HuH-7 (cell line): ENCODE data around the gene INO80.
"Not testable (repeated sequence)": the region's sequence is repeated elsewhere in the genome, so short reads cannot be mapped to it uniquely, and the experiment has no call there.

Experiments
- DNase-seq: peaks from one replicate; pipeline ENCODE4 v3.0.0; 2011; ENCODE audit warnings: low spot score

Gene INO80

DNA sequence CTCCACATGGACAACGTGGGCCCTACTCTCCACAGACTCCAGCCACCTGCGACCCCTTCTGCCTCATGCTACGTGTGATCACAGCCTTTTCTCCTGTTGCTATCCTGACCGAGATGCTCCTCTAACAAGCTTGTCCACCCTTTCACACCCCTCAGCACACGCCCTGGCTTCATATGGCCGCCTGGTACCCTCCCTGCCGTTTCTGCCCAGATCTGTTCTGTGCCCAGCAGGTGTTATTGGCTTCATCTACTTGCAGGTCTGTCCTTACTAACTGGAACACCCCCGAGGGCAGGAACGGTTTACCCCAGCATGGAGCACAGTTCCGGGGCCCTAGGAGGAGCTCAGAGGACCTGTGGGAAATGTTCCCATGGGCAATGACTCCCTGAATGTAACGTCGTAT is 152.9 kb downstream of the INO80 start:
- DNase-seq, result no peak

DNA sequence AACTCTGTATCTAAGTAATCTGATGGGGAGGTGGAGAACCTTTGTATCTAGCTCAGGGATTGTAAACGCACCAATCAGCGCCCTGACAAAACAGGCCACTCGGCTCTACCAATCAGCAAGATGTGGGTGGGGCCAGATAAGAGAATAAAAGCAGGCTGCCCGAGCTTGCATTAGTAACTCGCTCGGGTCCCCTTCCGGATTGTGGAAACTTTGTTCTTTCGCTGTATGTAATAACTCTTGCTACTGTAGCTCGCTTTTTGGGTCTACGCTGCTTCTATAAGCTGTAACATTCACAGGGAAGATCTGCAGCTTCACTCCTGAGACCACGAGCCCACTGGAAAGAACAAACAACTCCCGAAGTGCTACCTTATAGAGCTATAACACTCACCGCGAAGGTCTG is 153.8 kb downstream of the INO80 start:
- DNase-seq, result not testable (repeated sequence)

DNA sequence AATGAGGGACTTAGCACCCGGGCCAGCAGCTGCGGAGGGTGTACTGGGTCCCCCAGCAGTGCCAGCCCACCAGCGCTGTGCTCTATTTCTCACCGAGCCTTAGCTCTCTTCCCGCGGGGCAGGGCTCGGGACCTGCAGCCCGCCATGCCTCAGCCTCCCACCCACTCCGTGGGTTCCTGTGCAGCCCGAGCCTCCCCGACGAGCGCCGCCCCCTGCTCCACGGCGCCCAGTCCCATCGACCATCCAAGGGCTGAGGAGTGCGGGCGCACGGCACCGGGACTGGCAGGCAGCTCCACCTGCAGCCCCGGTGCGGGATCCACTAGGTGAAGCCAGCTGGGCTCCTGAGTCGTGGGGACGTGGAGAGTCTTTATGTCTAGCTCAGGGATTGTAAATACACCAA is 154.3 kb downstream of the INO80 start:
- not testable (repeated sequence) for DNase-seq

DNA sequence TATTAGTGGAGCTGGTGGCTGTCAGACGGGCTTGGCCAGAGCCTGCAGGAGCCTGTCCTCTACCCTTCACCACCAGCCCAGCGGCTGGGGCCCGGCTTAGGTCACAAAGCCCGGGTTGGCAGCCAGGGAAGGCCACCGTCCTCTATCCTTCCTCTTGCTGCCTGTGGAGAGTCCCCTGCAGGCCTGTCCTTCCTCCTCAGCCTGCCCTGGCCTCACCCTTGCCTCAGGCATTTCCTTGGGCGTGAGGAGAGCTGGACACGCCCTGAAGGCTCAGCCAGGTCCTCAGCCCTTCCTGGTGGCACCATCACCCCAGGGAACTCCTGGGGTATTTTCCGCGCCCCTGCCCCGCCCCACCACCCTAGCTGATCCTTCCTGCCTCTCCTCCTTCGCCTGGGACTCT is 155.2 kb downstream of the INO80 start:
- DNase-seq, result no peak

DNA sequence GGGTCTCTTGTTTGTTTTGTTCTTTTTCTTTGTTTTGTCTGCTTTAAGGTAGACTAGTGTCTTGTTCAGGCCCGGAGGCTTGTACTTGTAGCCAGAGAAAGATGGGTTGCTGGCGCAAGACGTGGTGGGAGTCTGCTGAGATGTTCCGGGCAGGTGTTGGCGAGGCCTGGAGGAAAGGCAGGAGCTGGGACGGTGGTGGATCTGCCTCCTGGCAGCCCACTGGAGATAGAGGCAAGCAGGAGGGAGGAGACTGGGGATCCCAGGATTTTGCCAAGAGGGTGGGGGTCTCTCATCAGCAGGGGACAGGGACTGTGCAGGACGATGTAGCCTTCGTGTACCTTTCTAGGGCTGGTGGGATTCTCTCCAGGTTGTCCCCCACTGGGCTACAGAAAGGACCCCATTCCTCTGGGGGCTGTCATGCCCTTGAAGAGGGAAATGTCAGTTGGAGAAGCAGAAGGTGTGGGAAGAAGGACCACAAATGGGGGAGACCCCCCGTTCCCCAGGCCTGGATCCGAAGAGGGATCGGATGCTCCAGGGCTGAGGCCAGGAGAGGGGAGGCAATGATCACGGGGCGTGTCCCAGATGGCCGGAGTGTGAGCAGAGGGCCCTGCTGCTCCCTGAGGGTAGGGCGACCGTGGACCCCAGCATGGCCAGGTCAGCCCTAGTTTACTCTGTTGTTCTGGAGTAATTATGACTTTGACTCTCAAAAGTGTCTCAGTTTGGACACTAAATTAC is 155.8 kb downstream of the INO80 start:
- no peak for DNase-seq

DNA sequence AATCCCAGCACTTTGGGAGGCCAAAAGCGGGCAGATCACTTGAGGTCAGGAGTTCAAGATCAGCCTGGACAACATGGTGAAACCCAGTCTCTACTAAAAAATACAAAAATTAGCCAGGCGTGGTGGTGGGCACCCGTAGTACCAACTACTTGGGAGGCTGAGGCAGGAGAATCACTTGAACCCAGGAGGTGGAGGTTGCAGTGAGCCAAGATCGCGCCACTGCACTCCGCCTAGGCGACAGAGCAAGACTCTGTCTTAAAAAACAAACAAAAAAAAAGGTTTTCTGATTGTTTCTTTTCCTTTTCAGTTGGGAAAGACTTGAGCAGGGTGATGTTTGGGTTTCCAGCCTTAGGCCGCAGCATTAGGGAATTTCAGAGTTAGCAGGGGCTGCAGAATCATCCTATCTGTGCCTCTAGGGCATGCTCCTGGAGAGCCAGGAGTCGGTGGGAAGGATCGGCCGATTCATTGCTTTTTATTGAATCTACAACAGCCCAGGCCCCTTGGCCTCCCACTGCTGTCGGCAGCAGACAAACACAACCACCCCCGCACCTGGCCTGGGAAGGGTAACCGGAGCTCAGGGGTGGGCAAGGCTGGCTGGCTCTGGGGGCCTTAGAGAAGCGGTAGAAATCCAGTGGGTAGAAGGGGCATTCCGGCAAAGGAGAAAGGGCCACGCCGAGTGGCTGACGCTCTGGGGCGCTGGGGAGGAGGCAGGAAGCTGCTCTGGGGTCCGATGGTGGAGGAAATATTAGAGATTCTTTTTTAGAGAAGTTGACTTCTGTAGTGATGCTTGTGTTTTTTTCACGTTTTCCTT is 156.5 kb downstream of the INO80 start:
- no peak for DNase-seq

DNA sequence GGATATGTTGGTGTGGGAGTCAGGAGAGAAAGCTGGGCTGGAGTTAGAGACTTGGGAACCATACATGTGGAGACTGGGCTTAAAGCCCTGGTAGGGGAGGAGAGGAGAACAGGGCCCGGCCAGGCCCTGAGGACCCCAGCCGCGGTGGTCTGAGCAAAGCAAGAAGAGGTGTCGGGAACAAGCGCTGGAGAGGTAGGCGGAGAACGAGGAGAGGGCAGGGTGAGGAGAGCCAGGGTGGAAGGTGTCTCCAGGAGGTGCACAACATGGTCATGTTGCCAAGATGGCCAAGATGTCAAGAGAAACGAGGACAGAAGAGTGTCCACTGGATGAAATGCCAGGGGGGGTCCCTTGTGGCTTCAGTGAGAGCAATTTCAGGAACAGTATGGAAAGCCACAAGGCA is 157.4 kb downstream of the INO80 start:
- DNase-seq, result no peak

DNA sequence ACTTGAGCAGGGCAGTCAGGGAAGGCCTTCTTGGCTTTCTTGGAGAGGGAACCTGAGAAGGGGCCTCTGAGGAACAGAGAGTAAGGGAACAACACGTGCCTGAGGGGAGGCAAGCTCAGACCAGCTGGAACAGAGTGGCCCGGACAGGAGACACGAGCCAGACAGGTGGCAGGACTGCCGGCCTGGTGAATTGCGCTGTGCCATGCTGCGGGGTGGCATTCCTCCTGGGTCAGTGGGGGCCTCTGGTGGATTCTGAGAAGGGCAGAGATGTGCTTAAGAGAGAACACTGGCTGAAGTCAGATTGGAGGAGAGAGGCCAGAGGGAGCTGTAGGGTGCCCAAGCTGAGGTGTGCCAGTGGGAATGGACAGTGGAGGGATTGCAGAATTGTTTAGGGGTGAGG is 157.9 kb downstream of the INO80 start:
- DNase-seq, result no peak

DNA sequence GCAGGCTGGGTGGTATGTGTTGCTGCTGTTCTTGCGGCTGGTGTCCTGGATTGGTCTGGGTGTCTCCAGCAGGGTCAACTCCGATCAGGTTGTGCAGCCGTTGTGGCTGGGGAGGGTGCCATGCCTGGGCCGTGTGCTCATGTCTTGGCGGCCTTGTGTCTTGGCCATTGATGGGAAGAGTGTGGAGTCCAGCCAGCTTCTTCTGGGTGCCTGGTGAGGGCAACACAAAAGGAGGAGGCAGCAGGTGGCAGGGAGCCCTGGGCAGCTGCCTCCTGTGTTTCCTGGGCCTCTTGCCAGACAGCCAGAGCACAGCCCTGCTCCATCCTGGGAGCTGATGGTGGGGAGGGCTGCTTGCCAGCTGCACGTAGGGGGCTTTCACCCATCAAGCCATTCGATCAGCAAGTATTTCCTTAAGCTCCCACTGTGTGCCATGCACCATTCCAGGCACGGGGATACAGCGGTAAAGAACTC is 158.5 kb downstream of the INO80 start:
- no peak for DNase-seq

DNA sequence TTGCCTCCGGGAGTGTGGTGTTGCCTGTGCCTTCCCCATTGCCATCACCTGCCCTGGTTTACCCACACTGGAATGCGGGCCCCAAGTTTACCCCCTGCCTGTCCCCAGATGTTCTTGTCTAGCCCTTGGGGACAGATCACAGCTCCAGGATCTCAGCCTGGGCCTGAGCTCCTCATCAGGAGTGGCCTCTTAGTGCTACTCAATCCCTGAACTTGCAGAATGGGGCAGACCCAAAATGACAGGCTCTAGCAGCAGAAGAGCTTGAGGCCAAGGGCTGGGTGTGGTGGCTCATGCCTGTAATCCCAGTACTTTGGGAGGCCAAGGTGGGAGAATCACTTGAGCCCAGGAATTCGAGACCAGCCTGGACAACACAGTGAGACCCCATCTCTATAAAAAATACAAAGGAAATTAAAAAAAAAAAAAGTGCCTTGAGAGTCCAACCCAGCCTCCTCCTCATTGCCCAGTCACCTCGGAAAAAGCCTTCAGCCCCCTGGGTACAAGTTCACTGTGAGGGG is 159.0 kb downstream of the INO80 start:
- no peak for DNase-seq

DNA sequence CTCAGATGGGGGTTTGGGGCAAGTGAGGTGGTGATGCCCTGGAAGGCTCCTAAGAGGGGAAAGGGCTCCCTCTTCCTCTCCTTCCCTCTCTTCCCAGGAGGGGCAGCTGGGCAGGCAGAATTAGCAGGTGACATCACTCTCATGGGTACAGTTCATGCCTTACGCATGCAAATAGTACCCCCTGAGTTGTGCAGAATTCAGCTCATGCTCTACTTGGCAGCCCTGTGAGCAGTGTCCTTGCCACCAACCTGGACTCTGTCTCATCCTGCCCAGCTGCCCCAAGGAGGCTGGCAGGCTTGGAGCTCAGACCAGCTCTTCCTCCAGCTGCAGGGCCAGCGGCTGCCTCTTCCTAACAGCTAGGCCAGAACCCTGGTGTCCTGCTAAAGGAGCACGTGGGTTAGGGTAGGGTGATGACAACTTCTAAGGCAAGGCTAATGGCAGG is 159.5 kb downstream of the INO80 start:
- DNase-seq, result no peak

DNA sequence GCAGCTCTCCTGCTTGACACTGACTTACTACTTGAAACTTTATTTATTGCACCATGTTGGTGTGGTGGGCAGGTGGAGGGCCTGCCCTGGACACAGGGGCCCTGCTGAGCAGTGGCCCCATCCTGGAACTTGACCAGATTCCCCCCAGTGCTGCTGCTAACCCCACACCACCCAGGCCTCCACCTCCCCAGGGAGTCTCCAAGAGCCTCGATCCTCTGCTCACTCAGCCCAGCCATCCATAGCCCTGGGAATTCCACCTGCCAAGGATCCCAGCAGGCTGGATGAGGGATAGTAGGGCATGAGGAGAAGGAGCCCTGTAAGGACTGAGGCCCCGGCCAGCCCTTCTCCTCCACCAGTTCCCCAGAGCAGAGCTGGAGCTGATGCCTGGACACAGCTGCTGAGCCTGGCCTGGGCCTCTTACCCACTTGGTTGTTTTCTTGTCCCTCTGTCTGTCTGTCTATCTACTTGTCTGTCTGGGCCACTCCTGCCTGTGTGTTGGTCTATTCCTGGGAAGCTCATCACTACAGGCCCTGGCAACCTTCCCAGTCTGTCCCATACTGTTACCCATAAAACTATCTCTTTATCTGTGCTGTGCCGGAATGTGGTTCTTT is 160.0 kb downstream of the INO80 start:
- DNase-seq, result no peak

DNA sequence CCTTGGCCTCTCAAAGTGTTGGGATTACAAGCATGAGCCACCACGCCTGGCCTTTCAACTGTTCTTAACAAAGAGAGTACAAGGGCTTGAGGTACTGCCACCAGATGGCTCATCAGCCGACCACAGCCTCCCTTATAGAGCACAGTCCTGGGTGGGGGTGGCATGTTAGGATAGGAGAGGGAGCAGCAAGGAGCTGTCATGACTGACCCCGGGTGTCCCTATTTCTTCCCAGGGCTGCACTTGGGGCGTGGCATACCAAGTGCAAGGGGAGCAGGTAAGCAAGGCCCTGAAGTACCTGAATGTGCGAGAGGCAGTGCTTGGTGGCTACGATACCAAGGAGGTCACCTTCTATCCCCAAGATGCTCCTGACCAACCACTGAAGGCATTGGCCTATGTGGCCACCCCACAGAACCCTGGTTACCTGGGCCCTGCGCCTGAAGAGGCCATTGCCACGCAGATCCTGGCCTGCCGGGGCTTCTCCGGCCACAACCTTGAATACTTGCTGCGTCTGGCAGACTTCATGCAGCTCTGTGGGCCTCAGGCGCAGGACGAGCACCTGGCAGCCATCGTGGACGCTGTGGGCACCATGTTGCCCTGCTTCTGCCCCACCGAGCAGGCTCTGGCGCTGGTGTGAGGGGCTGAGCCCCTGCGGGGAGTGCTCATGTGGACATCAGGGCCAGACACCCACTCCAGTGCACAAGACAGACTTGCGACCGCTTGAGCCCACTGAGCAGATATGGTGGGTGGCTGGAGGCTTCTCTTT is 160.8 kb downstream of the INO80 start:
- no peak for DNase-seq

DNA sequence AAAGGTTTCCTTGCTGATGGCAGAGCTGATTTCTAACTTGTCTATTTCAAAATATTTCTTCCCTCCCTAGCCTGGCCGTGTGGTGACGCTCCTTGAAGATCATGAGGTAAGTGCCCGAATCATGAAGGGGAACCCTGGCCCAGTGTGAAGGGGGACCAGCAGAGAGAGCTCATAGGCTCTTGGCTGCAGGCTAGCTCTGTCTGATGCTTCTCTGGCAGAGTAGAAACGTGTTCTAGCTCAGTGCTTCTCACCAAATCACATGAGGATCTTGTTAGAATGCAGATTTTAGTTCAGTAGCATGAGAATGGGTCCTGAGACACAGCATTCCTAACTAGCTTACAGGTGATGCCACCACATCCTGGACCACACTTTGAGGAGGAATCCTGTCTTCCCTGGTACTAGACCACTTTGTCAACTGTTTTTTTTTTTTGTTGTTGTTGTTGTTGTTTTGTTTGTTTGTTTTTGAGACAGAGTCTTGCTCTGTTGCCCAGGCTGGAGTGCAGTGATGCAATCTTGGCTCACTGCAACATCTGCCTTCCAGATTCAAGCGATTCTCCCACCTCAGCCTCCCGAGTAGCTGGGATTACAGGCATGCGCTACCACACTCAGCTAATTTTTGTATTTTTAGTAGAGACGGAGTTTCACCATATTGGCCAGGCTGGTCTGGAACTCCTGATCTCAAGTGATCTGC is 161.8 kb downstream of the INO80 start:
- DNase-seq, result not testable (repeated sequence)

DNA sequence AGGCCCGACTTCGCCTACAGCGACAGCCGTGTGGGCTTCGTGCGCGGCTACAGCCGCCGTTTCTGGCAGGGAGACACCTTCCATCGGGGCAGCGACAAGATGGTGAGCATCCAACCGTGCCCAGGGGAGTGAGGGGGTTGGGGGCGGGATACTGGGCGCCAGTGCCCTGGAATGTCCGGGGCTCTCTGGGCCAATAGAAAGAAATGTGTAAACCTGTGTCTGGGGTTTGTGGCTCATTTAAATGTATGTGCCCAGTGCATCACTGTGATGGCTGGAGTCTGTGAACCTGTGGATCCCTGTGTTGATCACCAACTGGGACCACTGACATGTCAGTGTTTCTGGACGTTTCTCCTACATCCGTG is 162.4 kb downstream of the INO80 start:
- no peak for DNase-seq

DNA sequence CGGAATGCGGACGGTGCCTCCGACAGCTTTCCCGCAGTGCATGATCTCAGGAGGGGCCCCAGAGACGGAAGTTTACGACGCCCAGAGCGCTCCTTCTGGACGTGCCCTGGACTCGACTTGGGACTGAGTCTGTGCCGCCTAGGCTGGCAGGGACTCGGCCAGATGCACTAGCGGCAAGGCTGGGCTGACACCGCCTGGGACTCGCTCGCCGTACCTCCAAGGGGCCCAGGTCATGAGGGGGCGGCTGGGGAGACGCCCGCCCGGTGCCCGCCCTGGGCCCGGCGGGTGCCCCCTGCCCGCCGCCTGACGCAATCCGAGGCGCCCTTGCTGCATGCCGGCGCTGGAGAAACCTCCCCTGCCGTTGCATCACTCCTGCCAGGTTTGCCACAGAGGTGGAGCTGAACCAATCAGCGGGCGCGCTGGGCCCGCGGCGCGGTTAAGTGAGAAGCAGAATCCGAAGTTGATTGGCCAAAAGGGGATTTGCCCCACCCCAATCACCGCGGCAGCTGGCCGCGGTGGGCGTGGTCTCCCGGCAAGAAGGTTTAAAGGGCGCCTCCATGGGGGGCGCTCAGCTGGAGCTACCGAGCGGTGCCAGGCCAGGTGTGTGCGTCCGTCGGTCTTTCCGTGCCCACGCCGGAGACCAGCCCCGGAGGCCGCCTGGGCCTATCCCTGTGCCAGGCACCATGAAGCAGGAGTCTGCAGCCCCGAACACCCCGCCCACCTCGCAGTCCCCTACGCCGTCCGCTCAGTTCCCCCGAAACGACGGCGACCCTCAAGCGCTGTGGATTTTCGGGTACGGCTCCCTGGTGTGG is 163.0 kb downstream of the INO80 start, which contains the start of gene CHAC1:
Gene CHAC1, plus strand, starts transcription at position 571 of the 812 bp plus-strand sequence. Its CDS starts 113 bp downstream, at position 684.
- peak; percentile 100 for DNase-seq

DNA sequence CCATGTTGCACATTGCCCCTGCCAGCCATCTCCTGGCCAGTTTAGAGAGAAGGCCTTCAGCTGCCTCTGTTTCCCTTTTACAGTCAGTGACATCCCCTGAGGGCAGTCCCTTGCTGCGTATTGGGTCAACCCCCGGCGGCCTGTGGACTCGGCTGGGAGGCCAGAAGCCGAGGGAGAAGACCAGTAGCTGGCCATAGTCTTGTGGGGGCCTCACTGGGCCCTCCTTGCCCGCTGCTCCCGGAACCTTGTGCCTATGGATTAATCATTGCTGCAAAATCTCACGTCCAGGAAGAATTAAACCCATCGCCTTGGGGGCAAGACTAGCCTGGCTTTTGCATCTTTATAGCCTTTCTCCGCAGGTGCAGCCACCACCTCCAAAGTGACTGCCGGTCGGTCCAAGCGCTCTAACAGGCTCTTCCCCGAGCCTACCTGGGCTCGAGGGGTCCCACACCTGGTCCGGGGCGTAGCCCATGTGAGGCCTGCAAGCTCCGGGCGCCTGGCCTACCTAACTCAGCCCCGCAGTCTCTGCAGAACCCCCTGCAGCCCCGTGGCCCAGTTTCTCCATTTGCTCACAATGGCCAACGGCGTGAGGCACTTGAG is 163.7 kb downstream of the INO80 start:
- DNase-seq, result no peak

DNA sequence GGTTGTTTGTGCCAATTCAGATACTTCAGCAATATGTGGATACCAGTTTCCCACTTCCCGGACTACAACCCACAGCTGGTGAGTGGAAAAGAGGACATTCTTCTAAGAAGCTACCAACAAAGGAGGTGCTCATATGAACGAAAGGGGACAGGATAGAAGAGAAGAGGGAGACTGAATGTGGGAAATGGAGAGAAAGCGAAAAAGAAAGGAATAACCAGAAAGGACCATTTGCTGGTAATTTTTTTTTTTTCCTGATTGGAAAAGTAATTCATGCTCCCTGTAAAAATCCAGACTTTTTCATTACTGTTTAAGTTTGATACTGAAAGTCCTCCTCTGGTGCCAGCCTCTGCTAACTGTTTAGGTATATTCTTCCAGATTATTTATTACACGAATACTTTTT is 164.3 kb downstream of the INO80 start:
- no peak for DNase-seq

DNA sequence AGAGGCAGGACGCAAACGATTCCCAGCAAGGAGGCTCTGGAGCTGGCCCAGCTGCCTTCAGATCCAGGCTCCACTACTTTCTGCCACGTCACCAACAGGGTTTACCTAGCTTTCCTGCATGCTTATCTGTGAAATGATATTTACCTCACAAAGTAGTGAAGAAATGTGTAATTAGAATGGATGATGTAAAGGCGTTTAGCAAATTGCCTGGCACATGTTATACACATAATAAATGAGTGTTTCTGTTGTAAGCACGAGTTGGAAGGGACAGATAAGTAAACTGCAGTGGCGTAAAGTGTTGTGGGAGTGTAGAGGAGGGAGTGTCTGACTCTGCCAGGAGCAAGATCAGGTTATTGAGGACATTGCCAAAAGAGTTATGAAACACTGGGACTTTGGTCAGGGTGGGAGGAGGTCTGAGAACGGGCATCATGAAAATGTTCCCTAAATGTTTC is 166.3 kb downstream of the INO80 start:
- no peak for DNase-seq
